ENCODE results near the gene PLEKHA6.

Gene PLEKHA6

DNA sequence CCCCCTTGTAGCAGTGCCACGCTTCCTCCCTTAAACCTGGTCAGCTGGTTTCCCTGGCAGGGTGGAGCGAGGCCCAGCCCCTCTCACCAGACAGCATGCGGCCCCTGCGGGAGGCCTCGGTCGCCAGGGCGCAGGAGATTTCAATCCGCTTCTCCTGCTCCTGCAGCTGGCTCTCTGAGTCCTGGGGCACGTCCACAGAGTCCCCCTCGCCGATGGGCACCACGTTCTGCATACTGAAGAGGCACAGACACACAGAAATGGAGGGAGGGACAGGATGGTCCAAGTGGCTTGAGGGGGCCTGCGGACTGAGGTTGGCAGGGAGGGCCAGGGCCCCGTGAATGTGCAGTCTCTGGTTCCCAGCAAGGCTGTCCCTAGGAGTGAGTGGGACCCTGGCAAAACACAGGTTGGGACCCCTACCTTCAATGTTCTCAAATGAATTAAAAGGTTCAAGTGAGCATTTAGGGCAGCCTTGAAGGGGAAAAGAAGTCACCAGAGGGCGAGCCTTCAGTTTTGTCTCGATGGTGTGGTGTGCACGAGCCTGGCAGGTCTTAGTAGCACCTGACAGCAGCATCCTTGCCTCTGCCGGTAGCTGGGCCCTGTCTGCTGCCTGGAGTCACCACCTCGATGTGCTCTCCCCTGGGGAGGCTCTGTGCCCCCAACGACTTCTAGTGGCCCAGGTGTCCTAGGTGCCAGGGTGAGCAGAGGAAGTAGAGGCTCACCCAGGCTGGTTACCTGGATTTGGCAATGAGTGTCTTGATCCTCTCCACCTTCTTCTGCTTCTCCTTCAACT lies 131.5 kb downstream of the PLEKHA6 start:
- no peak for FAIRE-seq

GRCh38 chr1:204227351-204227750 lies 132.4 kb downstream of the PLEKHA6 start:
- FAIRE-seq: no peak

DNA sequence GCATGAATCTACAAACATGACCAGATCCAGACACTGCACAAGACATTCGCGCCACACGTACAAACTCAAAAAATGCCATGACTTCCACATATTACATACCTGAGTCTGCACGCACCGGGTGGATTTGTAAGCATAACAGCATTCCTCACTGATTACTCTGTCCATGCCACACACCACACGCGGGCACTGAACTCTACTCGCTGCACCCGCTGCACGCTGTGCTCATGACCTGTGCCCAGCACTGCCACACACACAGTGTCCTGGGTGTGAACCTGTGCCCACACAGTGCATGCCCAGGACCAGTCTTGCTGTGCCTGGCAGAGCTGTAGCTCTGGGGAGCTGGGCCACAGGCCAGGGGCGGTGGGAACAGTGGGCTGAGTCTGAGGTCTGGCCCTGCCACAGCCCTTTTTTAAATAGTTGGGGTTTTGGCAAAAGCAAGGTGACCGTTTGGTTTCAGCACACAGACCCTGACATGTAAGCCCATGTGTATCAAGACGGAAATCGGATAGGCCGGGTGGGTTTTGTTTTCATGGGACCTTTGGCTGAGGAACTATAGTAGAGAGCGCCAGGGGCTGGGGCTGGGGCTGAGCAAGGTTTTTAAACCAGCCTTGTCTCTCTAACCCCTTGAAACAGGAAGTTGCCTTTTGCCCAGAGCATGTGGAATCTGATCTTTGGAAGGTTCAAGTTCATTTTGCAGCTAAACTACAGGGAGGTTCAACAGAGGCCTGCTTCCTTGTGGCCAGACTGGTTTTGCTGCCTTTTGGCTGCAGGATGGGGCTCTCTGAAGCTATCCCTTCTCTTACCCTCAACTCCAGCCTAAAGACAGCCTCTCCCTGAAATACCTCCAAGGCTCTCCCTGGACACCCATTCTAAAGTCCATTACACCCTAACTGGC lies 133.6 kb downstream of the PLEKHA6 start:
- no peak for FAIRE-seq

DNA sequence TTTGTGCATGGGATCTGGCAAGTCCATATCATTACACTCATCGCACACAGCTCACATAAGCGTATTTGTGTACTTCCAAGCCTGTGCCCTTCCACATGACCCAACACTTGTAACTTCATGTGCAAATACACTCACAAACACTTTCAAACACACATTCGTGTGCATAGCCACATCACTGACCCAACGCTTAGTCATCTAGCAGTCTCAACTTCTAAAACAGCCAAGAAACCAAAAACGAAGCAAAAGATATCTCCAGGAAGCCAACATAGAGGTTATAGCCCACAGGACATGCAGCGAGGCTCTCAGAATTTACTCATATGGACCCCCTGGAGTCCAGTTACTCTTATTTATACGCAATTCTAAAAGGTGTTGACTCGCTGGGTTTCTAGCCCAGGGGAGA lies 135.1 kb downstream of the PLEKHA6 start:
- FAIRE-seq: no peak

- no peak for FAIRE-seq
These were observed 136.4 kb downstream of the PLEKHA6 start for GRCh38 chr1:204223129-204223860.

DNA sequence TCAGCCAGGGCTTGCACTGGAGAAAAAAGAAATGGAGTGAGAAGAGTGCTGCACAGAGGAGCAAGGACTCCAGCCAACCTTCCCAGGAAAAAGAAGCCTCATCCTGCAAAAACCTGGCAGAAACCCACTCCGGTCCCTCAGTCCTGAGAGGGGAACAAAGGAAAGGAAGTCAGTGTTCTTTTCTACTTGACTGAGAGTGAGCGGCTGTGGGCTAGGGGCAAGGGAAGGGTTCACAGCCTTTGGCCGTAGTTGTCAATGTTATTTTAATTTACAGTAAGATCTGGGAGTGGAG lies 137.0 kb downstream of the PLEKHA6 start:
- no peak for FAIRE-seq

- FAIRE-seq: no peak
These were observed 137.5 kb downstream of the PLEKHA6 start for GRCh38 chr1:204222006-204222763.

- no peak for FAIRE-seq
These were observed 138.5 kb downstream of the PLEKHA6 start for GRCh38 chr1:204221271-204221670.

GRCh38 chr1:204219971-204220616 lies 139.6 kb downstream of the PLEKHA6 start:
- FAIRE-seq: no peak

GRCh38 chr1:204218552-204218951 lies 141.2 kb downstream of the PLEKHA6 start:
- no peak for FAIRE-seq

DNA sequence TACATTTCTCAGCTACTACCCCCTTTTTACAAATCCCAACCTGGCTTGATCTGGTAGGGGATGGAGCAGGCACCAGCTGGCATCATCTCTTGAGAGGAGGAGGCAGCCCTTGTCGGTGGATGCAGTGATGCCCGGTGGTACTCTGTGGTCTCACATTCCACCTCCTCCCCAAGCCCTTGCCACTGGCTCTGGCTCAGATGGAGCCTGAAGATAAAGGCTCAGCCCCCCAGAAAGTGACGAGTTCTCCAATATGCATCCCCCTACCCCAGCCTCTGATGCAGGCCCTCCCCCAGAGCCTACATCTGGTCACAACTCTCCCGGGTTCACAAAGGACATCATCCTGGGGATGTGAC lies 142.1 kb downstream of the PLEKHA6 start:
- FAIRE-seq: no peak

DNA sequence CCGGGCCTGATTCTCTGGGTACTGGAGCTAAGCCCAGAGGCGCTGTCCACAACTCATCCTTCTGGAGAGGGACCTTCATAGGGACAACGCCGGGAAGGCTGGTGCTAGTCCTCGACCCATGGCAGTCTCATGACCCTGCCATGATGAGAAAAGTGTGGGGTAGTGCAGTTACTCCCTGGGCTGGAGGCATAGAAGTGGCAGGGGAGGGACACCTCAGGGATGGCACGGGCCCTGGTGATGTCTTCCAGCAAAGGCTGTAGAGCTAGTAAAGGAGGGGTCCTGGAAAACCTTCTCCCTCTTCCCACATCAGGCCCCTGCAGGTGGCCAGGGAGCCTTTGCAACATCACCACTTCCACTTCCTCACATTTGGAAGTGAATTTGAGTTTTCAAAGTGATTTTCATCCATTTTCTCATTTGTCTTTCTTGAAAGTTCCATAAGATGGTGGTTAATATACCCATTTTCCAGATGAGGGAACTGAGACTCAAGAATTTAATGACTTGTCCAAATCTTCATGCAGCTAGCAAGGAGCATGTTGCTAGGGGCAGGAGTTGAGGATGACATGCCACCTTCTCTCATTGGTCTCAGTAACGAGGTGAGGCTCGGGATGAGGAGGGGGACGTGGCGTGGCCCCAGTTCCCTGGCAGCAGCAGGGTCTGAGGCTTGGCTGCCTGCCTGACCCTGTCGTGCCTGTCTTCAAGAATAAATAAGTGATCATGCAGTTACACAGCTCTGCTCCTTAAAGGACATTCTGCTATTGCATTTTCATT lies 142.7 kb downstream of the PLEKHA6 start:
- FAIRE-seq: no peak

- no peak for FAIRE-seq
These were observed 143.5 kb downstream of the PLEKHA6 start for GRCh38 chr1:204216236-204216635.

- no peak for FAIRE-seq
These were observed 145.8 kb downstream of the PLEKHA6 start, which contains the start of gene GOLT1A for GRCh38 chr1:204213668-204214662. Gene GOLT1A (minus strand): TSS chr1:204213988. CDS start chr1:204213906, 82 bp downstream.

DNA sequence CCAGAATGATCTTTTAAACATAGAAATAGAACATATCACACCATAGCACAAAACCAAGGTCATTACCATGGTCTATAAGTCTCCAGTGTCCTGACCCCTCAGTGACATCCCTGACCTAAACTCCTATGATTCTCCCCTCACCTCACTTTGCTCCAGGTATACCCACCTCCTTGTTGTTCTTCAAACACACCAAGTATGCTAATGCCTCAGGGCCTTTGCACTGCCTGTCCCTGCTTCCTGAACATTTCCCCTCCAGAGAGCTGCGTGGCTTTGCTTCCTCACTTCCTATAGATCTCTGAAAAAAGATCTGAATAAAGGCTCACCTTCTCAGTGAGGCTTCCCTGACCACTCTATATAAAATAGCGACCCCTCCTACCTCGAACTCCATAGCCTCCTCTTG lies 147.0 kb downstream of the PLEKHA6 start:
- FAIRE-seq: no peak

DNA sequence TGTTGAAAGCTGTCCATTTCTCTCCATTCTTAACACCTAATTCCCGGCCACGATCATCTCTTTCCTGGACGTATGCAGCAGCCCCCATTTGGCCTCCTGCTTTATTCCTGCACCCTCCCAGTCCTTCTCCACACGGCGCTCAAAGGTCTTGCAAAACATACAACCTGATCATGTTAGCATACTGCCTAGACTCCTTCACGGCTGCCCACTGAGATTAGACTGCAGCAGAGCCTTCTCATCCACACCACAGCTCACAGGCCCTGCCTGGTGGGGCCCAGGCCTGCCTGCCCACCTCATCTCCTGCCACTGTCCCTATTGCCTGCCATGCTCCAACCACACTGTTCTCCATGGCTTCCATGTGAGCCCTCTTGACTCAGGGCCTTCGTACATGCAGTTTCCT lies 148.7 kb downstream of the PLEKHA6 start:
- FAIRE-seq: no peak

GRCh38 chr1:204207136-204207616 lies 152.6 kb downstream of the PLEKHA6 start:
- no peak for FAIRE-seq

DNA sequence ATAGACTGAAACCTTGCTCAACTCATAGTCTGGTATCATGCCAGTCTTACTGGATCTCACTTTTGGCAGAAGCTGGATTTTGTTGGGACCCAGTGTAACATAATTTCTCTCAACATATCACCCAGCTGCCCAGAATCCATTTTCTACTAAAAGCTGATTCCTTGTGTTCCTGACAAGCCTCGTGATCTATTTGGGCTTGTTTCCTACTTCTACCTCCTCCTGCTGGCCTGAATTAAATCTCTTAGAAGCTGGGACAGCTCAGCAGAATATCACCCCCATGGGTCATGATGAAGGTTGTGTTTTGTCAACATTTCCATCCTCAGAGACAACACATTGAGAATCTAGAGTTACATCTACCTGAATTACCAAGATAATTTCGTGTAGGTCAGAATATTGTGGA lies 153.6 kb downstream of the PLEKHA6 start:
- FAIRE-seq: no peak

GRCh38 chr1:204205486-204205885 lies 154.2 kb downstream of the PLEKHA6 start:
- FAIRE-seq: no peak

GRCh38 chr1:204204944-204205343 lies 154.8 kb downstream of the PLEKHA6 start:
- no peak for FAIRE-seq
